Thyroid gland (tissue), 4 donors: Measurements from ENCODE around the gene GOLPH3. TPM values are rescaled to one million over a fixed set of nuclear protein-coding genes. Genes with fewer than 3 reads are reported as not detected.
"Not testable (repeated sequence)": the region's sequence is repeated elsewhere in the genome, so short reads cannot be mapped to it uniquely, and the experiment has no call there.

Experiments used
- DNase-seq, 2 donors: peaks; one replicate each; pipeline ENCODE4 v3.0.0-alpha.2; 2019
- H3K27ac ChIP-seq, 3 donors: fragments of 200-600 bp; sonication (generic); 1 replicate in 2 of 3; 2 replicates in 1 of 3; pipeline ENCODE4 v1.5.1; 2016 to 2019; ENCODE audit warnings: mild to moderate bottlenecking in 1 of 3, moderate library complexity in 1 of 3
- H3K27me3 ChIP-seq: fragments of 200-600 bp; sonication (generic); one replicate; pipeline ENCODE4 v1.5.1; 2019
- H3K36me3 ChIP-seq, 2 donors: fragments of 200-600 bp; sonication (generic); one replicate each; pipeline ENCODE4 v1.5.1; 2016 to 2019
- H3K4me1 ChIP-seq, 2 donors: fragments of 200-600 bp; sonication (generic); one replicate each; pipeline ENCODE4 v1.5.1; 2017 to 2019
- H3K4me3 ChIP-seq, 3 donors: fragments of 200-600 bp; sonication (generic); replicated peaks in 1 of 3; 1 replicate in 2 of 3; 2 replicates in 1 of 3; pipeline ENCODE4 v1.5.1; 2016; ENCODE audit warnings: mild to moderate bottlenecking in 1 of 3
- H3K9me3 ChIP-seq: fragments of 200-600 bp; sonication (generic); one replicate; pipeline ENCODE4 v1.5.1; 2017
- CTCF ChIP-seq, 6 experiments: fragments of 200-600 bp in 3 of 6; fragments of 450-650 bp in 3 of 6; sonication (generic) in 3 of 6; IDR thresholded peaks; one replicate each; pipeline ENCODE4 v1.5.1; 2016 to 2019; ENCODE audit warnings: antibody characterized with exemption in 6 of 6, mild to moderate bottlenecking in 2 of 6, inconsistent platforms in 1 of 6, moderate library complexity in 1 of 6
- POLR2A ChIP-seq, 2 donors: fragments of 450-650 bp; IDR thresholded peaks; one replicate each; pipeline ENCODE4 v1.6.1; 2017; ENCODE audit warnings: antibody characterized with exemption in 2 of 2, mild to moderate bottlenecking in 2 of 2, moderate library complexity in 1 of 2
- WGBS, 2 donors: methylation state at CpG; one replicate each; pipeline ENCODE4 v1.1.5; 2017; 5-methylcytosine and 5-hydroxymethylcytosine counted together
- intact Hi-C: fragments of 100-400 bp; cut with DNase I; formaldehyde crosslinking; loops from one replicate; pipeline ENCODE4 v1.15.1; 2023
- total RNA-seq, 4 donors: library from RNA; depleted of rRNA; stranded (reverse); fragments of >200 nt; gene quantifications; one replicate each; pipeline ENCODE4 v1.2.3, GENCODE V29; 2016

GOLPH3 gene
- total RNA-seq, 4 donors from 2014 or later, result 105 to 138 (median 125) TPM

GRCh38 chr5:32123058-32123805 lies 50.9 kb downstream of the GOLPH3 start:
- no peak for DNase-seq
- intact Hi-C loops, result no loop called here
- Histone ChIP-seq H3K27me3 (no peaks in the 10 kb centered on the region), H3K9me3 (no peaks in the 10 kb centered on the region), H3K4me3 (no peak overlapping the region), H3K36me3 (peaks cover 5 to 6% of the 10 kb centered on the region in 2 donors), H3K27ac (no peak overlapping the region), H3K4me1 (peaks cover 0 to 12% of the 10 kb centered on the region in 2 donors)
- TF ChIP-seq CTCF (IDR thresholded peaks at IDR 0.05), result no peak
- no peak for TF ChIP-seq POLR2A (IDR thresholded peaks at IDR 0.05)
- WGBS, 2 donors, result 90 to 92% methylated on average over 8 of the region's 8 CpGs

- H3K9me3 ChIP-seq, H3K4me3 ChIP-seq, H3K36me3 ChIP-seq, H3K27me3 ChIP-seq, intact Hi-C loops, DNase-seq, H3K27ac ChIP-seq, H3K4me1 ChIP-seq: not testable (repeated sequence)
- WGBS, 2 donors, result 99% methylated on average over 8 of the region's 8 CpGs
Observed at GRCh38 chr5:32118922-32119321, 55.2 kb downstream of the GOLPH3 start.

- Histone ChIP-seq H3K4me3 (no peak overlapping the region), H3K9me3 (no peaks in the 10 kb centered on the region), H3K36me3 (peaks cover 8 to 9% of the 10 kb centered on the region in 2 donors), H3K4me1 (no peaks in the 10 kb centered on the region), H3K27ac (no peak overlapping the region), H3K27me3 (no peaks in the 10 kb centered on the region)
- DNase-seq, result no peak
- WGBS, 2 donors, result 94 to 96% methylated on average over 4 of the region's 4 CpGs
- intact Hi-C loops, result no loop called here
- no peak for TF ChIP-seq CTCF (IDR thresholded peaks at IDR 0.05)
Observed at GRCh38 chr5:32116574-32117313, 57.4 kb downstream of the GOLPH3 start.

- WGBS, 2 donors, result 82 to 92% methylated on average over 3 of the region's 3 CpGs
- Histone ChIP-seq H3K4me1 (no peaks in the 10 kb centered on the region), H3K27ac (no peak overlapping the region), H3K9me3 (no peaks in the 10 kb centered on the region), H3K27me3 (no peaks in the 10 kb centered on the region), H3K36me3 (peaks cover 8 to 9% of the 10 kb centered on the region in 2 donors), H3K4me3 (no peak overlapping the region)
- no peak for DNase-seq
- TF ChIP-seq POLR2A (IDR thresholded peaks at IDR 0.05) (no peak), CTCF (IDR thresholded peaks at IDR 0.05) (no peak)
- intact Hi-C loops, result no loop called here
Observed at GRCh38 chr5:32115985-32116384, 58.1 kb downstream of the GOLPH3 start.

GRCh38 chr5:32110111-32110696 lies 63.9 kb downstream of the GOLPH3 start:
- no peak overlapping the region for H3K4me3 ChIP-seq
- 93 to 94% methylated on average over 5 of the region's 5 CpGs for WGBS, 2 donors
- no peaks in the 10 kb centered on the region for H3K27me3 ChIP-seq
- intact Hi-C loops, result no loop called here
- peaks cover 18 to 19% of the 10 kb centered on the region in 2 donors for H3K36me3 ChIP-seq
- no peak for DNase-seq
- no peak overlapping the region for H3K27ac ChIP-seq
- no peaks in the 10 kb centered on the region for H3K4me1 ChIP-seq
- H3K9me3 ChIP-seq, result no peaks in the 10 kb centered on the region
- TF ChIP-seq POLR2A (IDR thresholded peaks at IDR 0.05), result no peak
- no peak for TF ChIP-seq CTCF (IDR thresholded peaks at IDR 0.05)
